Keratinocyte (primary cell): ENCODE measurements around the gene FRMPD4. TPM values are rescaled to one million over a fixed set of nuclear protein-coding genes. Genes with fewer than 3 reads are reported as not detected.

Source experiments
- DNase-seq: peaks from one replicate; pipeline ENCODE4 v3.0.0-alpha.2; 2011; ENCODE audit warnings: low read depth, missing footprints, low spot score
- FAIRE-seq: peaks from 2 replicates; lab custom pipeline; 2011; peaks lifted over from hg19 to GRCh38; lab: Jason Lieb, UNC
- H2AFZ ChIP-seq: 2 replicates; pipeline ENCODE4 v1.6.0; 2012; ENCODE audit warnings: low read length, control low read depth, inconsistent platforms; ENCODE audit not compliant: control insufficient read depth
- H3K27ac ChIP-seq: 2 replicates; pipeline ENCODE4 v1.5.1; 2011; ENCODE audit warnings: low read length; ENCODE audit not compliant: control insufficient read depth, insufficient read depth
- H3K27me3 ChIP-seq: 3 replicates; pipeline ENCODE4 v1.6.0; 2011; ENCODE audit warnings: low read length; ENCODE audit not compliant: control insufficient read depth, insufficient read depth; ENCODE audit errors: extremely low read depth
- H3K36me3 ChIP-seq, 2 experiments: 2 replicates in 1 of 2; 3 replicates in 1 of 2; pipeline ENCODE4 v1.5.1; 2011; ENCODE audit warnings: low read length in 2 of 2, mild to moderate bottlenecking in 1 of 2; ENCODE audit not compliant: control insufficient read depth in 2 of 2, insufficient read depth in 2 of 2; ENCODE audit errors: extremely low read depth in 1 of 2
- H3K4me1 ChIP-seq: 3 replicates; pipeline ENCODE4 v1.5.1; 2011; ENCODE audit warnings: low read length; ENCODE audit not compliant: control insufficient read depth, insufficient read depth; ENCODE audit errors: extremely low read depth
- H3K4me2 ChIP-seq: 3 replicates; pipeline ENCODE4 v1.6.0; 2011; ENCODE audit warnings: low read depth, low read length; ENCODE audit not compliant: control insufficient read depth, insufficient read depth; ENCODE audit errors: extremely low read depth
- H3K4me3 ChIP-seq, 3 experiments: fragments of 200-600 bp in 1 of 3; sonication (generic) in 1 of 3; 2 replicates in 2 of 3; 3 replicates in 1 of 3; pipeline ENCODE4 v1.5.1; 2011 to 2016; ENCODE audit warnings: low read length in 3 of 3, mild to moderate bottlenecking in 3 of 3, control low read depth in 2 of 3, inconsistent platforms in 1 of 3, low read depth in 1 of 3, mixed read lengths in 1 of 3, mixed run types in 1 of 3, moderate library complexity in 1 of 3; ENCODE audit not compliant: control insufficient read depth in 2 of 3, insufficient read depth in 2 of 3; ENCODE audit errors: extremely low read depth in 1 of 3
- H3K79me2 ChIP-seq: 2 replicates; pipeline ENCODE4 v1.6.0; 2012; ENCODE audit warnings: low read length; ENCODE audit not compliant: control insufficient read depth, insufficient read depth
- H3K9ac ChIP-seq: 3 replicates; pipeline ENCODE4 v1.6.0; 2011; ENCODE audit warnings: low read length; ENCODE audit not compliant: control insufficient read depth, insufficient read depth; ENCODE audit errors: extremely low read depth
- H3K9me1 ChIP-seq: 3 replicates; pipeline ENCODE4 v1.6.0; 2011; ENCODE audit warnings: low read length; ENCODE audit not compliant: control insufficient read depth, insufficient read depth; ENCODE audit errors: extremely low read depth
- H3K9me3 ChIP-seq: 2 replicates; pipeline ENCODE4 v1.5.1; 2012; ENCODE audit warnings: low read depth, low read length; ENCODE audit not compliant: control insufficient read depth
- H4K20me1 ChIP-seq: 3 replicates; pipeline ENCODE4 v1.6.0; 2011; ENCODE audit warnings: low read length; ENCODE audit not compliant: control insufficient read depth, insufficient read depth; ENCODE audit errors: extremely low read depth
- CTCF ChIP-seq, 3 experiments: IDR thresholded peaks in 1 of 3; conservative IDR thresholded peaks in 1 of 3; optimal IDR thresholded peaks in 1 of 3; 2 replicates in 2 of 3; 3 replicates in 1 of 3; pipeline versions ENCODE3 to v1.5.1; 2011; ENCODE audit warnings: low read length in 3 of 3, mild to moderate bottlenecking in 3 of 3, moderate library complexity in 2 of 3, control low read depth in 1 of 3, inconsistent platforms in 1 of 3; ENCODE audit not compliant: insufficient read depth in 2 of 3; ENCODE audit errors: extremely low read depth in 1 of 3
- EZH2 ChIP-seq: IDR thresholded peaks from one replicate; pipeline ENCODE4 v1.6.1; 2012; ENCODE audit warnings: inconsistent platforms, mild to moderate bottlenecking, low read length, moderate library complexity
- dilution Hi-C: fragments of 300-500 bp; cut with MboI; formaldehyde crosslinking; loops from one replicate; pipeline ENCODE4 v1.7.0; 2020; ENCODE audit warnings: low sequenced_read_pairs; ENCODE audit not compliant: extremely low pct_ligation_motif_present
- polyA plus RNA-seq, 5 experiments: library from polyadenylated mRNA; depleted of rRNA in 3 of 5; stranded (reverse) in 3 of 5; stranded (forward) in 1 of 5; unstranded in 1 of 5; fragments of >200 nt; gene quantifications; 1 replicate in 1 of 5; 2 replicates in 3 of 5; 3 replicates in 1 of 5; pipeline versions ENCODE4 v1.2.1 to v1.2.3, GENCODE V29; 2011 to 2012; ENCODE audit warnings: missing spikeins in 2 of 5, low read depth in 1 of 5, low replicate concordance in 1 of 5

The FRMPD4 gene
- polyA plus RNA-seq, 1 donor (not counting 4 experiments of a cell fraction or from before 2014, with no cell fraction given) = 0.05 TPM

GRCh38 chrX:12228862-12229261 lies 90.6 kb downstream of the FRMPD4 start:
- no peak for DNase-seq
- no peaks in the 10 kb centered on the region for H4K20me1 ChIP-seq
- no peak overlapping the region for H3K9ac ChIP-seq
- H2AFZ ChIP-seq = no peak overlapping the region
- TF ChIP-seq CTCF (optimal IDR thresholded peaks at IDR 0.05 in 1 of 3, IDR thresholded peaks at IDR 0.05 in 1 of 3, conservative IDR thresholded peaks at IDR 0.05 in 1 of 3; ENCODE audit: extremely low read depth in 1 of 3, insufficient read depth in 2 of 3, low read length in 3 of 3) (no peak), EZH2 (no peak)
- H3K9me1 ChIP-seq = no peaks in the 10 kb centered on the region
- H3K4me1 ChIP-seq = no peaks in the 10 kb centered on the region
- dilution Hi-C loops = no loop called here
- no peaks in the 10 kb centered on the region for H3K9me3 ChIP-seq
- H3K27me3 ChIP-seq = no peaks in the 10 kb centered on the region
- H3K79me2 ChIP-seq = no peaks in the 10 kb centered on the region
- no peaks in the 10 kb centered on the region for H3K36me3 ChIP-seq
- H3K27ac ChIP-seq = no peak overlapping the region
- no peak for FAIRE-seq
- H3K4me2 ChIP-seq = no peak overlapping the region
- H3K4me3 ChIP-seq = no peak overlapping the region

DNA sequence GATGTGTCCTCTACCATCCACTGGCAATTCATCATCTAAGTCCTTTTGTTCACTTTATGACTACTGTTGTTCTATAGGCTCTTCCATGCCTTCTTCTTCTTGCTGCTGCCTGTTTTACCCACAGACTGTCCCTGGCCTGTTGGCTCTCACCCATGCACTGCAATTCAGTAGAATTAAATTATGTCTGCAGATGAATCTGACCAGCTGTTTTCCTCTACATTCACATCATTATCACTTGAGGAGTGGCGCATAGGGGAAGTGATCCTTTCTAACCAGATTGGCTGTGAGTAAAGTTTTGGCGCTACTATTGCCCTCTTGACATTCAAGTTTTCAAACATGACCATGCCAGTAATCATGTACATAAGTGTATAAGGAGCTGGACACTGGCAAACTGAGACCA lies 91.7 kb downstream of the FRMPD4 start:
- H3K79me2 ChIP-seq = no peaks in the 10 kb centered on the region
- FAIRE-seq = no peak
- no peaks in the 10 kb centered on the region for H3K36me3 ChIP-seq
- no peaks in the 10 kb centered on the region for H4K20me1 ChIP-seq
- dilution Hi-C loops = no loop called here
- no peaks in the 10 kb centered on the region for H3K27me3 ChIP-seq
- no peaks in the 10 kb centered on the region for H3K9me3 ChIP-seq
- DNase-seq = no peak
- no peaks in the 10 kb centered on the region for H3K9me1 ChIP-seq
- no peak overlapping the region for H3K9ac ChIP-seq
- no peak for TF ChIP-seq CTCF (optimal IDR thresholded peaks at IDR 0.05 in 1 of 3, IDR thresholded peaks at IDR 0.05 in 1 of 3, conservative IDR thresholded peaks at IDR 0.05 in 1 of 3; ENCODE audit: extremely low read depth in 1 of 3, insufficient read depth in 2 of 3, low read length in 3 of 3)
- TF ChIP-seq EZH2 = no peak
- no peak overlapping the region for H3K4me2 ChIP-seq
- H3K4me1 ChIP-seq = no peaks in the 10 kb centered on the region
- H3K4me3 ChIP-seq = no peak overlapping the region
- H3K27ac ChIP-seq = no peak overlapping the region
- no peak overlapping the region for H2AFZ ChIP-seq
